GM20000 (cell line): Measurements from ENCODE around the gene PEF1.

Source experiments
- DNase-seq: peaks from one replicate; pipeline ENCODE4 v3.0.0; 2012; ENCODE audit warnings: low spot score
- TF ChIP-seq, protein P1 (sequence below): IDR thresholded peaks from 2 replicates; pipeline ENCODE4 v1.5.1; 2012; ENCODE audit warnings: mild to moderate bottlenecking, control low read depth; ENCODE audit errors: extremely low read depth, missing control alignments

The PEF1 gene

DNA sequence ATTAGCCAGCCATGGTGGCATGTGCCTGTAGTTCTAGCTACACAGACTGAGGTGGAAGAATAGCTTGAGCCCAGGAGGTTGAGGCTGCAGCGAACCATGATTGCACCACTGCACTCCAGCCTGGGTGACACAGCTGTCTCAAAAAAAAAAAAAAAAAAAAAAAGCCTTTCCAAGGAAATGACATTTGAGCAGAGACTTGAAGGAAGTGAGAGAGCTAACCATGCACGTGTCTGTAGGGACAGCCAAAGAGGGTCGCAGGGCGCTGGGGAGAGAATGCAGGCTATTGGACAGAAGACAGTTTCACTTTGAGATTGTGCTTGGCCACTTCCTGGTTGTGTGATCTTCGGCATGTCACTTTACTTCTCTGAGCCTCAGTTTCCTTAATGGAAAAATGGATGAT is 20.4 kb downstream of the PEF1 start:
- TF ChIP-seq, protein P1, sequence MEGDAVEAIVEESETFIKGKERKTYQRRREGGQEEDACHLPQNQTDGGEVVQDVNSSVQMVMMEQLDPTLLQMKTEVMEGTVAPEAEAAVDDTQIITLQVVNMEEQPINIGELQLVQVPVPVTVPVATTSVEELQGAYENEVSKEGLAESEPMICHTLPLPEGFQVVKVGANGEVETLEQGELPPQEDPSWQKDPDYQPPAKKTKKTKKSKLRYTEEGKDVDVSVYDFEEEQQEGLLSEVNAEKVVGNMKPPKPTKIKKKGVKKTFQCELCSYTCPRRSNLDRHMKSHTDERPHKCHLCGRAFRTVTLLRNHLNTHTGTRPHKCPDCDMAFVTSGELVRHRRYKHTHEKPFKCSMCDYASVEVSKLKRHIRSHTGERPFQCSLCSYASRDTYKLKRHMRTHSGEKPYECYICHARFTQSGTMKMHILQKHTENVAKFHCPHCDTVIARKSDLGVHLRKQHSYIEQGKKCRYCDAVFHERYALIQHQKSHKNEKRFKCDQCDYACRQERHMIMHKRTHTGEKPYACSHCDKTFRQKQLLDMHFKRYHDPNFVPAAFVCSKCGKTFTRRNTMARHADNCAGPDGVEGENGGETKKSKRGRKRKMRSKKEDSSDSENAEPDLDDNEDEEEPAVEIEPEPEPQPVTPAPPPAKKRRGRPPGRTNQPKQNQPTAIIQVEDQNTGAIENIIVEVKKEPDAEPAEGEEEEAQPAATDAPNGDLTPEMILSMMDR = no peak
- no peak for DNase-seq

- DNase-seq = no peak
- TF ChIP-seq, protein P1 = no peak
These were observed 21.3 kb downstream of the PEF1 start for GRCh38 chr1:31623365-31623764.

DNA sequence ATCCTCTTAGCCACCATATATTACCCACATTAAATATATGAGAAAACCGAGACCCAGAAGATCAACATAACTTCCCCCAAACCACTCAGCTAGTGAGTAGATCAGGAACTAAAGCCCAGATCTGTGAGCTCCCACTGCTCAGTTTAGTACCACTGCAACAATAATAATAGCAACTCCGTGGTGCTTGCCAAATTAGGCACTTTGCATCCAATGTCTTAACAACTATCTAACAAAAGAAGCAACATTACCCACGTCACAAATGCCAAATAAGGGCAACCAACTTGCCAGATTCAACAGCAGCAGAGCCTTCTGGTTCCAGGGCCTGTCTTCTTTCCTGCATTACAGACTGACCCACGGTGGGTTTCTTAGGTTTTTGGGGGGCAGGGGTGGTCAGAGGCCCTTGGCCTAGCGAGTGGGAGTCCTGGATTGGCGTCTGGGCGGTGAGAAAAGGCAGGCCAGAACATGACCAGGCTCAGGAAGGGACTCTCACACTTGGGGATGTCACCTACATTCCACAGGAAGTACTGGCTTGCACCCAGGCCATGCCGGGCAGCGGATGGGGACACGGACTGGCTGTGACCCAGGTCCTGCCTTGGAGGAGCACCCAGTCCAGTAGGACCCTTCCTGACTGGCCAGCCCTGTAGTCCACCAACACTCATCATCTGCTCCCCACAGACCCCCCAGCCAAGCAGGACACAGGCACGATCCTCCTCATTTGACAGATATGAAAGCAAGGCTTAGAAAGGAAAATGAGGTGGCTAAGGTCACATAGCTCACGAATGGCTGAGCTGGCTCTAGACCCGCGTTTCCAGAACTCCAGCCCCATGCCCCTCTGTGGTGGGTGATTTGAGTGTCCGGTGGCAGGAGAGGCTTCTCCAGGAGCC is 22.6 kb downstream of the PEF1 start:
- DNase-seq = no peak
- TF ChIP-seq, protein P1 = no peak

DNA sequence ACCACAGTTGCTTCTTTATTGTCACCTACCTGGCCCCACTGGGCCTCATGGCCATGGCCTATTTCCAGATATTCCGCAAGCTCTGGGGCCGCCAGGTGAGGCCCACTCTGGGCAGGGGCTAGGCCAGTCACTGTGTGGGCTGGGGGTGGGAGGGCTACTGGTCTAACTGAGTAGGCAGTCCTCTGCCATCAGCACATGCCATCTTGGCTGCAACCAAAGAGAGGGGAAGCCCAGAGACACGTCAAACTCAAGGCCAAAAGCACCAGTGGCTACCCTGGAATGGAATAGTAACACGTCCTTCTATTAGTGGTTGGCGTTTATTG is 23.2 kb downstream of the PEF1 start:
- TF ChIP-seq, protein P1 = no peak

DNA sequence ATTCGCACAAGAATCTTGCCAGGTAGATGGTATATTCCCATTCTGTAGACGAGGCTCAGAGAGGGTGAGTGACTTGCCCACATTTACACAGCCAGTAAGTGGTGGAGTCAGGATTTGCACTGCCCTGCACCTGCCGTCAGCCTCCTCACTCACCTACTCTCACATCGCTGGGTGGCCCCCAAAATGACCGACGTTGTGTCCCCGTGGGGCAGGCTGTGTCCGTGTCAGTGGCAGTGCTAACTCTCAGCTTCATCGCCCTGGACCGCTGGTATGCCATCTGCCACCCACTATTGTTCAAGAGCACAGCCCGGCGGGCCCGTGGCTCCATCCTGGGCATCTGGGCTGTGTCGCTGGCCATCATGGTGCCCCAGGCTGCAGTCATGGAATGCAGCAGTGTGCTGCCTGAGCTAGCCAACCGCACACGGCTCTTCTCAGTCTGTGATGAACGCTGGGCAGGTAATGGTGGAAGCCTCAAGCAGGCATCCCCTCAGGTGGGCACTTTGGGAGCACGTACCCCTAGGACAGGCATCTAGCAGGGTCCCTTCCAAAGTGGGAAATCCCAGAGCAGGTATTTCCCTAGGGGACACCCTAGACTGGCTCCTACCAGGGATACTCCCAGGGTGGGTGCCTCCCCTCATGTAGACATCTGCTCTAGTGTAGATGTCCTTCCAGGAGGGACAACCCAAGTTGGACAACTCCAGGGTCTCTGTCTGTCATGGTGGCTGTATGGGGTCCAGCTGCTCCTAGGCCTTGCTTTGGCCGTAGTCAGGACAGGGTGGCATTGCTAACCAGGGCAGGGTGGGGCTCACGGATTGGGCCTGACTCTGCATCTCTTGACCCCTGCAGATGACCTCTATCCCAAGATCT is 23.8 kb downstream of the PEF1 start:
- TF ChIP-seq, protein P1 = no peak
- no peak for DNase-seq

More for the DNA sequence above, 23.2 kb downstream of the PEF1 start:
- DNase-seq = no peak

GRCh38 chr1:31618916-31619846 is 25.5 kb downstream of the PEF1 start:
- TF ChIP-seq, protein P1 = no peak
- DNase-seq = no peak
